GM21737 (cell line): ENCODE data around the gene SCUBE1.
"Not testable (repeated sequence)": the region's sequence is repeated elsewhere in the genome, so short reads cannot be mapped to it uniquely, and the experiment has no call there.

Experiments used
- ATAC-seq: cut with Tn5 transposase; IDR thresholded peaks from one replicate; pipeline ENCODE4 v1.9.1; 2021; ENCODE audit warnings: mild to moderate bottlenecking, moderate library complexity; ENCODE audit not compliant: unreplicated experiment

SCUBE1 gene

GRCh38 chr22:43360576-43360975 lies 17.4 kb upstream of the SCUBE1 start:
- ATAC-seq: no peak

GRCh38 chr22:43356881-43357280 lies 13.7 kb upstream of the SCUBE1 start:
- ATAC-seq: no peak

- ATAC-seq: not testable (repeated sequence)
Measured at GRCh38 chr22:43355688-43356087, 12.5 kb upstream of the SCUBE1 start.

GRCh38 chr22:43351966-43352345 lies 8.8 kb upstream of the SCUBE1 start:
- no peak for ATAC-seq

- ATAC-seq: no peak
Measured at GRCh38 chr22:43349636-43350035, 6.5 kb upstream of the SCUBE1 start.

- no peak for ATAC-seq
Measured at GRCh38 chr22:43346521-43346929, 3.4 kb upstream of the SCUBE1 start.

- no peak for ATAC-seq
Measured at GRCh38 chr22:43345761-43346301, 2.7 kb upstream of the SCUBE1 start.

- no peak for ATAC-seq
Measured at GRCh38 chr22:43345356-43345755, 2.2 kb upstream of the SCUBE1 start.

GRCh38 chr22:43344520-43344787 lies 1.3 kb upstream of the SCUBE1 start:
- no peak for ATAC-seq

GRCh38 chr22:43343670-43344519 lies 723 bp upstream of the SCUBE1 start:
- no peak for ATAC-seq

GRCh38 chr22:43342347-43343261 lies 568 bp downstream of the SCUBE1 start:
- no peak for ATAC-seq

GRCh38 chr22:43341565-43341964 lies 1.6 kb downstream of the SCUBE1 start:
- no peak for ATAC-seq

GRCh38 chr22:43338766-43339345 lies 4.3 kb downstream of the SCUBE1 start:
- no peak for ATAC-seq

- ATAC-seq: no peak
Measured at GRCh38 chr22:43337946-43338345, 5.2 kb downstream of the SCUBE1 start.

- ATAC-seq: no peak
Measured at GRCh38 chr22:43337385-43337784, 5.8 kb downstream of the SCUBE1 start.

- no peak for ATAC-seq
Measured at GRCh38 chr22:43334378-43334777, 8.8 kb downstream of the SCUBE1 start.

GRCh38 chr22:43333978-43334377 lies 9.2 kb downstream of the SCUBE1 start:
- no peak for ATAC-seq

- no peak for ATAC-seq
Measured at GRCh38 chr22:43333156-43333555, 10.0 kb downstream of the SCUBE1 start.

GRCh38 chr22:43331698-43332097 lies 11.5 kb downstream of the SCUBE1 start:
- no peak for ATAC-seq

- ATAC-seq: no peak
Measured at GRCh38 chr22:43331069-43331451, 12.1 kb downstream of the SCUBE1 start.
